ENCODE results near the gene MAP3K10. TPM values are rescaled to one million over a fixed set of nuclear protein-coding genes. Genes with fewer than 3 reads are reported as not detected.
"Not testable (repeated sequence)": the region's sequence is repeated elsewhere in the genome, so short reads cannot be mapped to it uniquely, and the experiment has no call there.

The MAP3K10 gene
- total RNA-seq, 1 donor: 8.0 TPM

- TF ChIP-seq CTCF (IDR thresholded peaks at IDR 0.05; ENCODE audit: insufficient read depth, low read length): peak; percentile 30
- no peak overlapping the region for H3K4me3 ChIP-seq (ENCODE audit: low read depth, low read length)
- no peak for DNase-seq (ENCODE audit: low read depth)
Measured at GRCh38 chr19:40217027-40217810, 26.0 kb downstream of the MAP3K10 start.

GRCh38 chr19:40217934-40218890 is 27.0 kb downstream of the MAP3K10 start, which contains the start of gene TTC9B:
Gene TTC9B (minus strand): TSS chr19:40218384. CDS start chr19:40218381, 3 bp downstream.
- no peak for TF ChIP-seq CTCF (IDR thresholded peaks at IDR 0.05; ENCODE audit: insufficient read depth, low read length)
- no peak for DNase-seq (ENCODE audit: low read depth)
- peak within 1 kb of the TSS; percentile 33 for H3K4me3 ChIP-seq (ENCODE audit: low read depth, low read length)

GRCh38 chr19:40219029-40219428 is 27.8 kb downstream of the MAP3K10 start:
- not testable (repeated sequence) for H3K4me3 ChIP-seq (ENCODE audit: low read depth, low read length); DNase-seq (ENCODE audit: low read depth)

GRCh38 chr19:40219721-40220276 is 28.6 kb downstream of the MAP3K10 start:
- TF ChIP-seq CTCF (IDR thresholded peaks at IDR 0.05; ENCODE audit: insufficient read depth, low read length): no peak
- H3K4me3 ChIP-seq (ENCODE audit: low read depth, low read length): peak overlapping the region; percentile 43
- peak; percentile 70 for DNase-seq (ENCODE audit: low read depth)

- no peak for TF ChIP-seq CTCF (IDR thresholded peaks at IDR 0.05; ENCODE audit: insufficient read depth, low read length)
Measured at GRCh38 chr19:40220674-40221073, 29.4 kb downstream of the MAP3K10 start.

GRCh38 chr19:40221858-40222619 is 30.8 kb downstream of the MAP3K10 start:
- H3K4me3 ChIP-seq (ENCODE audit: low read depth, low read length): no peak overlapping the region
- DNase-seq (ENCODE audit: low read depth): peak; percentile 95
- peak; percentile 89 for TF ChIP-seq CTCF (IDR thresholded peaks at IDR 0.05; ENCODE audit: insufficient read depth, low read length)

More at GRCh38 chr19:40220674-40221073, 29.4 kb downstream of the MAP3K10 start:
- H3K4me3 ChIP-seq (ENCODE audit: low read depth, low read length): no peak overlapping the region
- DNase-seq (ENCODE audit: low read depth): no peak
